Medulla oblongata (tissue), 1 donor: ENCODE results near the gene TEPSIN.

Source experiments
- DNase-seq: peaks from one replicate; pipeline ENCODE4 v3.0.0-alpha.2; 2015; ENCODE audit errors: extremely low spot score

TEPSIN gene

DNA sequence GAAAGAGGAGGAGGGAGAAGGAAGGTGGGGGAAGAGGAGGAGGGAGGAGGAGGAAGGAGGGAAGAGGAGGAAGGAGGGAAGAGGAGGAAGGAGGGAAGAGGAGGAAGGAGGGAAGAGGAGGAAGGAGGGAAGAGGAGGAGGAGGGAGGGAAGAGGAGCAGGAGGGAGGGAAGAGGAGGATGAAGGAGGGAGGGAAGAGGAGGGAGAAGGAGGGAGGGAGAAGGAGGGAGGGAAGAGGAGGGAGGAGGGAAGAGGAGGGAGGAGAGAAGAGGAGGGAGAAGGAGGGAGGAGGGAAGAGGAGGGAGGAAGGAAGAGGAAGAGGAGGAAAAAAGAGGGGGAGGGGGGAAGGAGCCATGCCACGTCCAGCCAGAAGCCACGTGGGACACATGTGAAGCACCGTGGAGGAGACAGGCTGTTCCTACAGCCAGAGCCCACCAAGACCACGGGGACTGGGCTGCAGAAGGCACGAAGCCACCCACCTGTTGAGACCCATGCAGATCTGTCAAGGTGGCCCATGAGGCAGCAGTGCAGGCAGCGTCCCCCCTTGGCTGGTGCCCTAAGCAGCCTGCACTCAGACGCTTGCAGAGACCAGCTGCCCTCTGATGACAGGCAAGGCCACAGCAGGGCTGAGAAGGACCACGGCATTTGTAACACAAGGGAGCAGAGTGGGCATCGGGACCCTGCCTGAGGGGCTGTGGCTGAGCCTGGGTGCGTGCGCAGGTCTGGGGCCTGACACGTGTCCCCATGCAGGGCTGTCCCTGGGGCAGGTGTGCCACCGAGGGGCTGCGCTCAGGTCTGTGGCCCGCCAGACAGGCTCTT lies 10.6 kb upstream of the TEPSIN start:
- no peak for DNase-seq

DNA sequence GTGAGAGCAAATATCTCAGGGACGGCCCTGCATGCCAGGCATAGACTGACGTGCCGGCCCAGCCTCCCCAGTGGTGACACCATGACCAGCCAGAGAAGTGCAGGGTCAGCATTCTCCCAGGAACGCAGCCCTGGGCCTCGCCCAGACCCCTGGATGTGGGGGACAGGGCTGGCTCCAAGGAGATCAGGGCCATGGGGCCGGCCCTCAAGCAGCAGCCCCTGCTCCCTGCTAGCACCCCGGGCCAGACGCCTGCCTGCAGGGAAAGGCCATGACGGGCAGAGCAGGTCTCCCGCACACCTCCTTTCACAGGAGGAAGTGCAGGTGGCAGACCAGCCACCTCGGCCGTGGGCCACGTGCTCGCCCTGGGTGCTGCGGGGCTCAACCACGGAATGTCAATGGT lies 9.8 kb upstream of the TEPSIN start:
- DNase-seq = no peak

DNA sequence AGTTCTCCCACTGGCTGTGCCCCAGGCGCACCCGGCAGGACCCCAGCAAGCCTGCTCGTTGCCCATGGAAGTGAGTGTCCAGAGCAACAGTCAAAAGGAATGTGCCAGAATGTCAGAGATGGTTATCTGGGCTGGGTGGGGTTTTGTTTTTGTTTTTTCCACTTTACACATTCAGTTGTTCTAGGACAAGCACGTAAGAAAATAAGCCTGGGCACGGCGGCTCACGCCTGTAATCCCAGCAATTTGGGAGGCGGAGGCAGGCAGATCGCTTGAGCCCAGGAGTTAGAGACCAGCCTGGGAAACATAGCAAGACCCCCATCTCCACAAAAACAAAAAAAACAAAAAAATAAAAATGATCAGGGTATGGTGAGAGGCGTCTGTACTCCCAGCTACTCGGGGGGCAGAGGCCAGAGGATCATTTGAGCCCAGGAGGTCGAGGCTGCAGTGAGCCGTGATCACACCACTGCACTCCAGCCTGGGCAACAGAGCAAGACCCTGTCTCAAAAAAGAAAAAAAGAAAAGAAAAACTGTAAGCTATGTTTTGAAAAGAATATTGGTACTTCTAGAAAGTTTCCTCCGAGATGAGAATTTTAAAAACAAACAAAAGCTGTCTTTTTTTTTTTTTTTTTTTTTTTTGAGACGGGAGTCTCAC lies 8.6 kb upstream of the TEPSIN start:
- no peak for DNase-seq

DNA sequence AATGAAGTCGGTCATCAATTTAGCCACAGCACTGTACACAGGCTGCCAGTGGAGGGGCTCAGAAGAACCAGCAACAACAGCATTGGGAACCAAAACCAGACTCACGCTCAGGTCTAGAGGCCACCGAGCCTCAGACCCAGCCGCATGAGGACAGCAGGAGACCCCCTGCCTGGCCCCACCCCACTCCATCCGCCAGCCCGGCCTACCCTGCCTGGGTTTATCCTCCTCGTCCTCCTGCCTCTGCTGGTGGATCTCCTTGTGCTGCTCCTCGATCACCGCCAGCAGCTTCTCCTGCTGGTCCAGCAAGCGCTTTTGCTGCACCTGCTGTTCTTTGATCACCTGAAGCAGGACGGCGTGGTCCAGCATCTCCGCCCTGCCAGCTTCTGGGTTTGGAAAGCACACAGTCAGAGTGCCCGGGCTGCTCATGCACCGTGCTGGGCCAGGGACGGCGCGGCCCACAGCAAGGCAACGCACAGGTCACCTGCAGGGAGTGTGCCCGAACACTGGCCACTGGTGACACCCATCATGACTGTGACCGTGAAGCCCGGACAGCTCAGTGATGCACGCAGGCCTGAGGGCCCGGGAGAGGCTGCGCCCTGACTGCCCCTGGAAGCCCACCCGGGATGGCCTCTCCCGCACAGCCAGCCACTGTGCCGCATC lies 8.0 kb upstream of the TEPSIN start:
- no peak for DNase-seq

DNA sequence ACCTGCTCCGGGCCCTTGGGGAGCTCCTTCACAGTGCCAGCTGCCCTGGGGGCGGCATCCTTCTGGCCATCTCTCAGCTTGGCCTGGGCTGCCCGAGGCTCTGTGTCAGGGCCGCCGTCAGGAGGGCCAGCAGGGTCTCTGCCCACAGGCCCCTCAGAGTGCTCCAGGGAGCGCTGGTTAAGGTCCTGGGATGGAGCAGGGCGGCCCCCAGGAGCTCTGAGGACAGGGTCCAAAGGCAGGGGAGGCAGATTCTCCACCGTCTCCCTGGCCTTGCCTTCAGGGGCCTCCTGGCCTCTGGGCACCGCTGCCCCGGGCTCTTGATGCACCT lies 7.5 kb upstream of the TEPSIN start:
- DNase-seq = no peak

DNA sequence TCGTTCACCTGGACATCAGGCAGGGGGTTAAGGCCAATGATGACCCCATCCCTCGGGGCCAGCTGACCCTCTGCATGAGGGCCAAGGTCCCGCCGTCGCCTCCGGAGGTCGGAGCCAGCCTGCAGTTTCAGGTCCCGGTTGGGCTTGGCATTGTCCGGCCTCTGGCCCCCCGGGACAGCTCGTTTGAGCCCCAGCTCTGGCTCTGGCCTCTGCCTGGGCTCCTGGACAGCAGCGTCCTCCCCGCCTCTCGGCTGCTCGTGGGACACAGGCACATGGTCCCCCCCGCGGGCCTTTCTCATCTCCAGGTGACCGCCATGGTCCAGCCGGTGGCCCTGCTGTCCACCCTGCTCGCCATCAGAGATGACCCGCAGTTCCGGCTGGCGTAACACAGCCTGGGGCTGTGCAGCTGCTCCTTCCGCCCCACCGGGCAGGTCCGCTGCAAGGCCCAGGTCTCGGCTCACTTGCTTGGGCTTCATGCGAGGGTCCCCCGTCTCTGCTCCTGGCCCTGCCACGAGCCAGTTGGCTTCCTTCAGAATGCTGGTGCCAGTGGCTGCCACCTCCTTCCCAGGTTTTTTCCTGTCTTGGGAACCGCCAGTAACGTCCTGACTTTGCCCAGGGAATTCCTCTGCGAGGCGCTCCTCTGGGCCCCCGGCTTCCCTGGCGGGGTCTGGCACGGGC lies 6.9 kb upstream of the TEPSIN start:
- no peak for DNase-seq

DNA sequence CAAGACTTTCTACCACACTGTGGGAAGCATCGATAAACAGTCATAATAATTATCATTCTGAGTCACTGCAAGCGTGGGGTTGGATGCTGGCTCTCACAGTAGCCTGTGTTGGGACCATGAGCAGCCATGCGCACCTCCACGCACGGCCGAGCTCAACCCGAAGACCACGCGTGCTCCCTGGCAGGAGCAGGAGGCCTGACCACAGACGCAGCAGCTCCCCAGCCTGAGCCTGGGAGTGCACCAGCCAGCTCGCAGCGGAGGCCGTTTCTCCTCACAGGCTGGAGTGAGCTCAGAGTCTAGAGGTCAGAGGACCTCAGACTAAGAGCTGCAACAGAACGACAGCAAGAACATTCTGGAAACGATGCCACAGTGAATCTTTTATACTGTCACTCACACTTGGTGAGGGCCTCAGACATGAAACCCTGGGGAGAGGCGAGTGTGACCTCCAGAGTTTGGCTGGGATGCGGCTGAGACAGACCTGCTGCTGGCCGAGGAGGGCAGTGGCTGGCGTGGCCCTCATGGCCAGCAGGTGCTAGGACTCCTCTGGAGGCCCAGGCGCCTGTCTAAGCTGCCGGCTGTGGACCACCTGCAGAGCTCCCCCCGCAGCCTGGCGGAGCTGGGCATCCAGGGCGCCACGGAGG lies 6.3 kb upstream of the TEPSIN start:
- no peak for DNase-seq

DNA sequence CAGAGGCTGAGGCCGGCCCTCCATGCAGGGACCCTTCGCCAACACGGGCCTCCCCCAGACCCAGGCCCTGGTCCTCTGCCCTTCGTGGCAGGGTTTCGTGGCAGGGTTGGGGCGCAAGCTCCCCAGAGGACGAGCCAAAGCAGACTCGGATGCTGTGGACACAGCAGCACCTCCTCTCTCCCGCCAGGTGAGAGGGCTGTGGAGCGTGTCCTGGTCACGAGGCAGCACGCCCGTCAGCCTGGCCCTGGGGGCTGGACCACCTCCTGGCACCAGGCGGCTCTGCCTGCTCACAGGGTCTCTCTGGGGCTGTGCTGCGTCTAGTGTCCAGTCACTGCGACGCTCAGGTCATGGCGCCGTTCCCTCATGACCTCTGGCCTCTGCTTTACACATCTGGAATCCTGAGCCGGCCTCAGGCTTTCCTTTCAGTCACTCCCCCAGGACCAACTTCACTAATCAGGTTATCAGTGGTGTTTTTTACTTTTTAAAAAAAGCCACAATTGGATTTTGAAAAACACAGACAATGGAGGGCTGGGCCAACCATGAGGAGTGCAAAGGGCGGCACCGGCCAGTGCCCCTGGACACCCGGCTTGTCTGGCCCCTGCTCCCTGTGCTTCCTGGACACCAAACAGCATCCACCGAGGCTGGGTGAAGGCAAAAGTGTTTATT lies 5.6 kb upstream of the TEPSIN start:
- DNase-seq = no peak

DNA sequence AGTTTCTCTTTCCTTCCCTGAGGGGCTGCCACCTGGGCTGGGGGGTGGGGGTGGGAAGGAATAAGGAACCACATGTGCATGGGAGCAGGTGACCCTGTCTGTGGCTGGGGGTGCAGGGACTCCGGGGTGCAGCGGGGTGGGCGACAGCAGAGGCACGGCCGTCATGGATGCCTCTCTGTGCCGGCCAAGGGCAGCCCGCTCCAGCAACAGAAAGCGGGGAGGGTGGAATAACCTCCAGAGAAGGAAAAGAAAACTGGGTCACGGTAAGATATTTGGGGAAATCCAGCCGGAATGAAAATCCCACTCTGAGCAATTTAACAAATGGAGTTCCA lies 4.4 kb upstream of the TEPSIN start:
- DNase-seq = no peak

DNA sequence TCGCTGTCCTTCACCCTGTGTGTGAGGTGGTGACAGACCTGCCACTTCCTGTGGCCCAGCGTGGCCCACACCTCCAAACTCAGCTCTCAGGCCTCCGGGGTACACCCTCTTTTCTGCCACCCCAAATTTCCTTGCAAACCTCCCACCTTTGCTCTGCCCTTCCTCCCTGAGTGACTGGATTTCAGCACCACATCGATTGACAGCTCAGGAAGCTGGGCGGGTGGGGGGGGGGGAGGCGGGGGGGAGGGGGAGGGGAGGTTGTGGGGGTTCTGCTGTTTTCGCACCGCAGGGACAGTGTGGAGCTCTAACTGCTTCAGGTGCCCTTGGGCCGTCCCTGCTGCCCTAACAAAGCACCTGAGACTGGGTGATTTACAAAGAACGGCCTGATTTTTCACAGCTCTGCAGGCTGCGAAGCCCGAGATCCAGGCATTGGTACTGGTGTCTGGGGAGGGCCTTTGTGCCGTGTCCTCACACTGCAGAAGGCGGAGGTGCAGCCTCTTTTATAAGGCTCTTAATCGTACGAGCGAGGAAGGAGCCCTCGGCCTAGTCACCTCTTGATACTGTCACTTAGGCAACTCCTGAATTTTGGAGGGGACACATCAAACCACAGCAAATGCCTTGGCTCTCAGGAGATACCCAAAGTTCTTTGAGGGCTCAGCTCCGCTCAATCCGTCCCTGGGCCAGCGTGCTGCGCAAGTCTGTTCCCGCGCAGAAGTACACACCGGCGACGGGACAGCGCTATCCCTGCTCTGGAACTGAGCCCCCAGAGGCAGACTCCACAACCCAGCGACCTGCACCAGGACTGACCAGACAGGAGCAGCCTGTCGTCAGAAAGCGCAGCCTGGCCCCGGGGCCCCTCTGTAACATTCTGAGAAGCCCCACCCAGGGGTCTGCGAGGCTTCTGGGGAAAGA lies 3.8 kb upstream of the TEPSIN start:
- DNase-seq = no peak

DNA sequence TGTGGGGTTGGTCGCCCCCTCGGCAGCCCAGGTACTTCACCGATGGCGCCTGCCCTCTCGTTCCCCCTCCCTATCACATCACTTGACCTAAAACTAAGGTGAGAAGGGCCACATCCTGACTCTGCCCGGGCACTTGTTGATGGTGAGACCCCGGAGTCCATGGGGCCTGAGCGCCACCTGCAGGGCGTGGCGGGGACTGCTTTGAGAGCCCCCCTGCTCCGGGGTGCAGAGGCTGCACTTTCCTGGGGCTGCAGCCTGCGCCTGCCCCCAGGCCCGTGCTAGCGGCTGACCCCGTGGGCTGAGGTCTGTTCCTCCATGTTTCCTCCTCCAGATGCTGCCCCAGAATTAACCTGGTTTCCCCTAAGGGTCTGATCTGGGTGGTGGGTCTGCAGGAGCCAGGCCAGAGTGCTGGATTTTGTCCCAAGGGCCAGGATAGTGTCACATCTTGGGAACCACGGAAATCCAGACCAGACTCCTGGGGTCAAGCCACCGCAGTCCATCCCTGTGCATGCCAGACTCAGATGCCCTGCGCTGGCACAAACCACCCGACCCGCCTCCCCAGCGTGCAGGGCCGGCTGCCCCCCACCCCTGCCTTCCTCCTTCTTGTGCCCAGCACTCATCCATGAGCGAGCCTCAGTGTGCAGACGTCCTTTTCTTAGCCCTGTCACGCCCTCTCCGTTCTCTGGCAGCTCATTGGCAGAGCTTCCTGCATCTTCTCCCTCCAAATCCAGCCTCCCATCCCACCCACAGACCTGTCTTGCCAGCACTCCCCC lies 3.0 kb upstream of the TEPSIN start:
- peak; percentile 56 for DNase-seq

DNA sequence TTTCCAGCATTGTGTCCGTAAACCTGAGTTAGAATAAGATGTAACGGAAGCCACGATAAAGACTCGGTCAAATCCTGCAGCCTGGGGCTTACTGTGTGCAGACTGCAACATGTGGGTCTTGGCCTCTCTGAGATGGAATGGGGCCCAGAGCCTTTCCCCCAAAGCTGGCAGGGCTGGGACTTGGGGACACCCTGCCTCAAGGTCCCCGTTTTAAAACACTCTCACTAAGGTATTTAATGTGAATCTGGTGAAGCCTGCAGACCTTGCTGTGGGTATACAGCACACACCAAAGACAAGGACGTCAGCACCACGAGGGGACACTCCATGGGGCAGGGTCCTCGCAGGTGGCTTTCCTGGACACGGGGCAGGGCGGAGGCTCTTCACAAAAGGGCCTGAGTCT lies 2.3 kb upstream of the TEPSIN start:
- DNase-seq = no peak

DNA sequence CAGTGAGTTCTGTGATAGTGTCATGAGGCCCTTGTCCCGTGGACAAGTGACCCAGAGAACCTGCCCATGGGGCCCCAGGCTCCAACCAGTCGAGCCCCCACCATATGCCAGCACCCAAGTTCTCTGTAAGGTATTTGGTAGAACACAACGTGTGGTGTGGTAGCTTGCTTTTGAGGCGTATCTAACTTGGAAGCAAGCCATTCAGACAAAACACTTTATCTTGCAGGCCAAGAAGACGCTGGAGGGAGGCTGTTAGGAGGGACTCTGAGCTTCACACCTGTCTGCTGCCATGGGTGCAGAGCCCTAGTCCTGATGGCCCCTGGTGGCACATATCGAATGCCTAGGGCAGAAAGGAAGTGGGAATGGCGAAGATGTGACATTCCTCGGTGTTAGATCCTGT lies 1.9 kb upstream of the TEPSIN start:
- DNase-seq = no peak

DNA sequence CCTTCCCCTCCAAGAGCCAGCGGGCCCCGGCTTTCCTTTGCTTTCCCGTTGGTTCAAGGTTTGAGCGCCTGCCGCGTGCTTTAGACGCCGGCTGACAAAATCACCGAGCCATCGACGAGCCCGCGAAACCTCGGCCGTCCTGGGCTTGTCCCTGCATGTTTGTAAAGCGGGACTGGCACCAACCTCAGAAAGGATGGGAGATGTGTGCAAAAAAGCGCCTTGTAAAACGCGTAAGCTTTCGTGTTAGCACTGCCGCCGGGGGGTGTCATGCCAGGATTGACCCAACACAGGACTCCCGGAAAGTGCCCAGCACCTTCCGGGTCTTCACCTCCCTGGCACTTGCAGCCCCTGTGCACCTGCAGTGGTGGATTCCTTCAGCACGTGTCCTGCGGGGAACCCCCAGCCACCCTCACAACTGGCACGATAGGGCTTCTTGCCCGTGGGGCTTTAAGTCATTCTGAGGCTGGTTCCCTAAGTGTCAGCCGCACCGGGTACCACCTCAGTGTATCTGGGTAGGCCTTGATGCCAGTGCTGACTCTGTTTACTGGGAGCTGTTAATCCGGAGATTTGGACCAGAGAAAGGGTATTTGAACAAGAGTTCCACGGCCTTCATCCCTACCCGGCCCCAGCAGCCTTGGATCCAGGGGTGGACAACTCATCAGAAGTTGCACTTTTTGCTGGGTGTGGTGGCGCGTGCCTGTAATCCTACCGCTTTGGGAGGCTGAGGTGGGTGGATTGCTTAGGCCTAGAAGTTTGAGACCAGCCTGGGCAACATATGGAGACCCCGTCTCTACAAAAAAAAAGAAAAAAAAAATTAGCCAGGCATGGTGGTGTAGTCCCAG lies 1.1 kb upstream of the TEPSIN start:
- DNase-seq = no peak

DNA sequence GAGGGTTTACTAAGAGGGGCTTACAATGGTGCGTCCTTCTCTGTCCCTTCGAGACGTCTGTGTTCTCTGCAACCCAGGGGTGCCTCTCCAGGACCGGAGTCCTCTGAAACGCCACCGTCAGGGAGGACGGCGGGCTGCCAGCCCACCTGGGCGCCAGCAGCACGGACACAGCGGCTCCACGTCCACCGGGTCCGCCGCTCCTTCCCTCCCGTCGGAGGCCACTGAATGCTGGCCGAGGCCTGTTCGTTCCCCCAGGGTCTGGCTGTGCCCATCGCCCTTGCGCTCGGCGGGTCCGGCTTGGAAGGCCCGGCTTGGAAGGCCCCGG lies 403 bp downstream of the TEPSIN start:
- no peak for DNase-seq

DNA sequence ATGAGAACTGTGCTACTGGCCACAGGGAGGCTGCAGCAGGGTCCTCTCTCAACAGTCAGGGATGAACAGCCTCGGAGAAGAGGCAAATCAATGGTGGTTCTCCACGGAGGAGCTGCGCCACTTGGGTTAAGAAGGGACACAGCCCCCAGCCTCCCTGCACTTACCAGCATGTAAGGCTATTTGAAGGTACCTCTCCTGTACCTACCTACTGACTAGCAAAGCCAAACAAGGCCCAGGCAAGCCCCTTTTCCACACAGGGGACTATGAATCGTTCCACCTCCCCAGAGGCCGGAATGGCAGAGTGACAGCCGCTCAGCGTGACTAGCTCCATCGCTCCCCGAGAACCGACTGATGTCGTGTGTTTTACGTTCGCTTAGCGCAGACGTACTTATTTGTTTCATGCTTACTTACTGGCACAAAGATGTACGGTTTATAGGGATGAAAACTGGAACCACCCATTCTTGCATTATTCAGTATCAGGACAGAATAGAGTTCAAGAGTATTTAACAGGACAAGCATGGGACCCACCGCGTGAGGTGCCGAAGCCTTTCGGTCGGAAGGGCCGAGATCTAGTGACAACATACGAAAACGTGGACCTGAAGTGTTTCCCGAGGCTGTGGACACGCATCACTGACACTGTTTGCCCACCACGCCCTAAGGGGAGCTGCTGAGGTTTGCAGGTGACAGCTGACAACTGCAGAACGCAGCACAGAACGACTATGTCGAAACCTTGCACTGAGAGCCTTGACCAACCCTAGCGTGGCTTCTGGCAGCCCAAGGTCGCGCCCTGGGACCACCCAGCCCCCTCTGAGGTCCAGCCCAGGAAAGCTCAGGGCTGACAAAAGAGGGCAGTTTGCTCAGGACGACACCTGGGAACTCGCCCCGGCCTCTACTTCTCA lies 1.0 kb downstream of the TEPSIN start:
- no peak for DNase-seq

DNA sequence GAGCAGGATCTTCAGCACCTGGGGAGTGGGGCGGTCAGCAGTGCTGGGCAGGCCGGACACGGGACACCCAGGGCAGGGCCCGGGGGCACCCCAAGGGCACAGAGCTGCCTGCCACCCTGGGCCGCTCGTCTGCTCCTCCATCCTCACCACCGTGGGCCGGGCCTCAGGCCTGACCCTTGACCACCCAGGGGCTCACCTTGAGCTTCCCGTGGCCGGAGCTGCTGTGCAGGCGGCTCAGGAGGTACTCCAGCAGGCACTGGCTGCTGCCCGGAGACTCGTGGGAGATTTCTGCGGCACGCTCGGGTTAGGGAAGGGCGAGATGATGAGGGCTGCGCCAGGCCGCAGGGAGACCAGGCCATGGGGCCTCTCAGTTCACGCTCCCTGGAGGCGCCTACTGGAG lies 2.1 kb downstream of the TEPSIN start:
- no peak for DNase-seq
